ENCODE data around the gene ZRANB1. TPM values are rescaled to one million over a fixed set of nuclear protein-coding genes. Genes with fewer than 3 reads are reported as not detected.

Gene ZRANB1
- total and polyA plus RNA-seq, 2 donors (not counting 1 experiment from before 2014, with no cell fraction given): 26.5 to 39.3 TPM

DNA sequence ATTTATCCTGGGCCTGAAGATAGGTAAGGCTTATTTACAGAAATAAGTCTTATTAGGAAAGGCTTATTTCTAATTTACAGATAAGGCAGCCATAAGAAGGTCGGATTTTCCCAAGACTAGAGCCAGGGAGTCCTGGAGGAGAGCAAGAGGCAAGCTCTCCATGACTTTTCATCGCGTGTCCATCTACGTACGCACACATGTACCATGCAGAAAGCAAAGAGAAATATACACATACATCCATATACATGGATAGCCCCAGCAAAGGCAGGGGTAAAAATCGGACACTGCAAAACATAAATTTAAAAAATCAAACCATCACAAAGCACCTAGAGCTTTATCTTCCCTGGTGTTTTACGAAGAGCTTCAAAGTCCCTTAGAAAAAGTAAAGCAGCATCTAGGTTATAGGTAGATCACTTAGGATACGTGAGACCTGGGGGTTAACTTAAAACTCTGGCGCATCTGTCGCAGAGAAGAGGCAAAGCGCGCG is 25.8 kb upstream of the ZRANB1 start:
- H3K9me3 ChIP-seq (ENCODE audit: control insufficient read depth, insufficient read depth, low read depth, low read length): no peaks in the 10 kb centered on the region
- peak; percentile 32 for DNase-seq (ENCODE audit: low read depth in 2 of 2)
- H3K27ac ChIP-seq (ENCODE audit: insufficient read depth, low read length): peak overlapping the region; percentile 89
- H3K27me3 ChIP-seq (ENCODE audit: control insufficient read depth, insufficient read depth, low read length): no peaks in the 10 kb centered on the region
- H2AFZ ChIP-seq (ENCODE audit: low read length): peak overlapping the region; percentile 23
- H3K36me3 ChIP-seq (ENCODE audit: control insufficient read depth, insufficient read depth, low read length): no peaks in the 10 kb centered on the region
- H3K4me1 ChIP-seq (ENCODE audit: control insufficient read depth, extremely low read depth, insufficient read depth, low read length): peaks cover 10% of the 10 kb centered on the region
- peak overlapping the region; percentile 95 for H3K9ac ChIP-seq (ENCODE audit: insufficient read depth, low read length)
- H3K79me2 ChIP-seq (ENCODE audit: control insufficient read depth, insufficient read depth, low read length): peaks cover 38% of the 10 kb centered on the region
- peak overlapping the region; percentile 91 for H3K4me2 ChIP-seq (ENCODE audit: extremely low read depth, insufficient read depth, low read length)
- peak overlapping the region; percentile 63 to 99 (median 84) for H3K4me3 ChIP-seq (replicated peaks in 1 of 4; ENCODE audit: control extremely low read depth in 1 of 4, insufficient read depth in 1 of 4, low read depth in 3 of 4, low read length in 4 of 4)
- H4K20me1 ChIP-seq (ENCODE audit: control insufficient read depth, extremely low read depth, insufficient read depth, low read length): peaks cover 4% of the 10 kb centered on the region
- TF ChIP-seq CTCF (conservative IDR thresholded peaks at IDR 0.05 in 1 of 2, IDR thresholded peaks at IDR 0.05 in 1 of 2; ENCODE audit: low read depth in 1 of 2, low read length in 2 of 2) (no peak), EZH2 (IDR thresholded peaks at IDR 0.05; ENCODE audit: low read length, missing control alignments) (no peak)

DNA sequence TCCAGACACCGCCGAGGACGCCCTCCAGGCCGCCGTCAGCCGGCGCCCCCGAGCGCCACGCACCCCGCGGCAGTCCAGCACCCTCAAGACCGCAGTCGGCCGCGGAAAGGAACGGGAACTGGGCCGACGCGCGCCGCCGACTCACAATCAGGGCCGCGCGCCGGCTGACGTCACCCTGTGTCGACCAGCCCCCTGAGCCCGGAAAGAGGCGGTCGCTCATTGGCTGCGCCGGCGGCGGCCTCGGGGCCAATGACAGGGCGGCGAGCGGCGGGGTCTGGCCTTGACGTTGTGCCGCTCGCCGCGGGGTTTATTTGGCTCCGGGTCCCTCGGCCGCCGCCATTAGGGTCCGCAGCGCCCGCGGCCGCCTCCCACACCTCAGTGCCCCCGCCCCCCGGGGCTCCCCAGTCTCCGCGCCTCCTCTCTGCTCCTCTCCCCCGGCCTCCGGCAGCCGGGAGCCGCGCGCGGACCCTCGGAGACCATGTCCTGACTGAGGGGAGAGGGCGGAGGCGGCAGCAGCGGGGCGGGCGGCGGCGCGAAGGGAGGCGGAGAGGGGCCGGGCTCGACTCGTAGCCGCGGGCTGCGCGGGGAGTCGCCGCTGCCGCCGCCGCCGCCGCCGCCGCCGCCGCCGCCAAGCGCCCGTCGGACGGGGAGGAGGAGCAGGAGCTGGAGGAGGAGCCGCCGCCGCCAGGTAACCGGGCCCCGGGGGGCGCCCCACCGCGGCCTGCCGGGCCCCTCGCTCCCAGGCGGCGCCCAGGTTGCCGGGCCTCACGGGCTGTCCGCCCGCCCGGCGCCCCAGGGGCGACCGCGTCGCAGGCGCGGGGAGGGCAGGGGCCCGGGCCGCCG is 25.1 kb upstream of the ZRANB1 start:
- Histone ChIP-seq H3K9ac (ENCODE audit: insufficient read depth, low read length) (peak overlapping the region; percentile 95), H3K4me1 (ENCODE audit: control insufficient read depth, extremely low read depth, insufficient read depth, low read length) (peaks cover 6% of the 10 kb centered on the region), H3K36me3 (ENCODE audit: control insufficient read depth, insufficient read depth, low read length) (no peaks in the 10 kb centered on the region), H2AFZ (ENCODE audit: low read length) (peak overlapping the region; percentile 23), H3K79me2 (ENCODE audit: control insufficient read depth, insufficient read depth, low read length) (peaks cover 44% of the 10 kb centered on the region), H3K27me3 (ENCODE audit: control insufficient read depth, insufficient read depth, low read length) (no peaks in the 10 kb centered on the region), H4K20me1 (ENCODE audit: control insufficient read depth, extremely low read depth, insufficient read depth, low read length) (peaks cover 4% of the 10 kb centered on the region), H3K27ac (ENCODE audit: insufficient read depth, low read length) (peak overlapping the region; percentile 94), H3K4me3 (replicated peaks in 1 of 4; ENCODE audit: control extremely low read depth in 1 of 4, insufficient read depth in 1 of 4, low read depth in 3 of 4, low read length in 4 of 4) (peak overlapping the region; percentile 94 to 99 (median 96)), H3K4me2 (ENCODE audit: extremely low read depth, insufficient read depth, low read length) (peak overlapping the region; percentile 91), H3K9me3 (ENCODE audit: control insufficient read depth, insufficient read depth, low read depth, low read length) (no peaks in the 10 kb centered on the region)
- TF ChIP-seq EZH2 (IDR thresholded peaks at IDR 0.05; ENCODE audit: low read length, missing control alignments): no peak
- TF ChIP-seq CTCF (conservative IDR thresholded peaks at IDR 0.05 in 1 of 2, IDR thresholded peaks at IDR 0.05 in 1 of 2; ENCODE audit: low read depth in 1 of 2, low read length in 2 of 2): no peak
- peak; percentile 94 for DNase-seq (ENCODE audit: low read depth in 2 of 2)

GRCh38 chr10:124917428-124918190 is 24.3 kb upstream of the ZRANB1 start:
- Histone ChIP-seq H3K4me1 (ENCODE audit: control insufficient read depth, extremely low read depth, insufficient read depth, low read length) (no peaks in the 10 kb centered on the region), H3K79me2 (ENCODE audit: control insufficient read depth, insufficient read depth, low read length) (peaks cover 51% of the 10 kb centered on the region), H3K27me3 (ENCODE audit: control insufficient read depth, insufficient read depth, low read length) (no peaks in the 10 kb centered on the region), H3K9me3 (ENCODE audit: control insufficient read depth, insufficient read depth, low read depth, low read length) (no peaks in the 10 kb centered on the region), H3K4me3 (replicated peaks in 1 of 4; ENCODE audit: control extremely low read depth in 1 of 4, insufficient read depth in 1 of 4, low read depth in 3 of 4, low read length in 4 of 4) (peak overlapping the region; percentile 86 to 99 (median 96)), H4K20me1 (ENCODE audit: control insufficient read depth, extremely low read depth, insufficient read depth, low read length) (peaks cover 4% of the 10 kb centered on the region), H2AFZ (ENCODE audit: low read length) (peak overlapping the region; percentile 35), H3K4me2 (ENCODE audit: extremely low read depth, insufficient read depth, low read length) (peak overlapping the region; percentile 79), H3K27ac (ENCODE audit: insufficient read depth, low read length) (peak overlapping the region; percentile 94), H3K9ac (ENCODE audit: insufficient read depth, low read length) (peak overlapping the region; percentile 95), H3K36me3 (ENCODE audit: control insufficient read depth, insufficient read depth, low read length) (no peaks in the 10 kb centered on the region)
- no peak for TF ChIP-seq CTCF (conservative IDR thresholded peaks at IDR 0.05 in 1 of 2, IDR thresholded peaks at IDR 0.05 in 1 of 2; ENCODE audit: low read depth in 1 of 2, low read length in 2 of 2)
- TF ChIP-seq EZH2 (IDR thresholded peaks at IDR 0.05; ENCODE audit: low read length, missing control alignments): no peak
- peak; percentile 45 to 52 for DNase-seq (ENCODE audit: low read depth in 2 of 2)

All from fibroblast of lung (primary cell).